K562 (cell line): Measurements from ENCODE around the gene TULP1. TPM values are rescaled to one million over a fixed set of nuclear protein-coding genes. Genes with fewer than 3 reads are reported as not detected.
A peak's percentile ranks its signal among the peaks of the same experiment; 100 is the strongest.

Source experiments
- BDP1 ChIP-seq: IDR thresholded peaks from 3 replicates; pipeline ENCODE4 v1.6.1; 2011; ENCODE audit not compliant: insufficient read length, insufficient read depth
- CXXC5 ChIP-seq: fragments of 250-450 bp; sonication (Bioruptor Pico); IDR thresholded peaks from 2 replicates; pipeline ENCODE4 v1.8.0; 2022; ENCODE audit warnings: inconsistent platforms, mild to moderate bottlenecking, moderate library complexity
- KAT7 ChIP-seq: sonication (generic); formaldehyde crosslinking; IDR thresholded peaks from 2 replicates; pipeline ENCODE4 v1.8.0; 2022; ENCODE audit warnings: missing genetic modification reagents, mild to moderate bottlenecking, borderline replicate concordance
- KLF1 ChIP-seq: fragments of 450-650 bp; IDR thresholded peaks from 2 replicates; pipeline ENCODE4 v1.6.1; 2016; ENCODE audit warnings: missing genetic modification characterization, missing compliant biosample characterization
- KLF13 ChIP-seq: fragments of 450-650 bp; IDR thresholded peaks from 2 replicates; pipeline ENCODE4 v1.6.1; 2016; ENCODE audit warnings: missing genetic modification characterization, low read depth, mild to moderate bottlenecking, missing compliant biosample characterization, moderate library complexity, borderline replicate concordance
- PHF20 ChIP-seq: fragments of 450-650 bp; IDR thresholded peaks from 2 replicates; pipeline ENCODE4 v1.6.1; 2018; ENCODE audit not compliant: partially characterized antibody
- PML ChIP-seq: IDR thresholded peaks from 2 replicates; pipeline ENCODE4 v1.6.1; 2012; ENCODE audit warnings: low read length, inconsistent platforms
- SREBF2 ChIP-seq: sonication (generic); formaldehyde crosslinking; IDR thresholded peaks from 2 replicates; pipeline ENCODE4 v1.4.0; 2020; ENCODE audit warnings: mild to moderate bottlenecking, missing genetic modification reagents
- TCF7L2 ChIP-seq: fragments of 150-350 bp; IDR thresholded peaks from 2 replicates; pipeline ENCODE4 v1.6.1; 2016; ENCODE audit warnings: low read depth, mild to moderate bottlenecking, low read length, moderate library complexity
- polyA plus RNA-seq, 8 experiments: library from polyadenylated mRNA; depleted of rRNA in 4 of 8; stranded (reverse) in 5 of 8; unstranded in 3 of 8; fragments of >200 nt; fragmentation: Nextera tagmentation in 2 of 8; fragmentation: Illumina TruSeq in 1 of 8; extraction: Ambion mirVana in 2 of 8; extraction: Trizol in 1 of 8; gene quantifications; 2 replicates each; pipeline versions ENCODE4 v1.2.1 to v1.2.3, GENCODE V29; 2011 to 2014; ENCODE audit warnings: inconsistent platforms in 1 of 8, missing spikeins in 1 of 8
- total RNA-seq, 7 experiments: library from RNA; depleted of rRNA in 6 of 7; stranded (reverse); fragments of >200 nt in 6 of 7; fragmentation: Illumina TruSeq in 2 of 7; extraction: Trizol in 2 of 7; gene quantifications; 2 replicates each; pipeline versions ENCODE4 v1.2.1 to v1.2.3, GENCODE V29; 2011 to 2021; ENCODE audit warnings: low replicate concordance in 1 of 7
- TF ChIP-seq, protein P1 (sequence below): sonication (generic); formaldehyde crosslinking; IDR thresholded peaks from 2 replicates; pipeline ENCODE4 v1.8.0; 2022; ENCODE audit warnings: mild to moderate bottlenecking, missing genetic modification reagents
- TF ChIP-seq, protein P2 (sequence below): sonication (generic); formaldehyde crosslinking; IDR thresholded peaks from 2 replicates; pipeline ENCODE4 v1.8.0; 2023; ENCODE audit warnings: mild to moderate bottlenecking, missing genetic modification reagents
- TF ChIP-seq, protein P3 (sequence below): fragments of 150-350 bp; IDR thresholded peaks from 2 replicates; pipeline ENCODE4 v1.6.1; 2014; ENCODE audit warnings: low read depth, mild to moderate bottlenecking, low read length, borderline replicate concordance
- TF ChIP-seq, protein P4 (sequence below): fragments of 450-650 bp; IDR thresholded peaks from 2 replicates; pipeline ENCODE4 v1.6.1; 2016; ENCODE audit warnings: mild to moderate bottlenecking

The TULP1 gene
- total and polyA plus RNA-seq, 9 of the 15 experiments (the other 6 are each of a cell fraction or from before 2014, with no cell fraction given), result 0.06 to 0.17 (median 0.09) TPM; not detected in 6

DNA sequence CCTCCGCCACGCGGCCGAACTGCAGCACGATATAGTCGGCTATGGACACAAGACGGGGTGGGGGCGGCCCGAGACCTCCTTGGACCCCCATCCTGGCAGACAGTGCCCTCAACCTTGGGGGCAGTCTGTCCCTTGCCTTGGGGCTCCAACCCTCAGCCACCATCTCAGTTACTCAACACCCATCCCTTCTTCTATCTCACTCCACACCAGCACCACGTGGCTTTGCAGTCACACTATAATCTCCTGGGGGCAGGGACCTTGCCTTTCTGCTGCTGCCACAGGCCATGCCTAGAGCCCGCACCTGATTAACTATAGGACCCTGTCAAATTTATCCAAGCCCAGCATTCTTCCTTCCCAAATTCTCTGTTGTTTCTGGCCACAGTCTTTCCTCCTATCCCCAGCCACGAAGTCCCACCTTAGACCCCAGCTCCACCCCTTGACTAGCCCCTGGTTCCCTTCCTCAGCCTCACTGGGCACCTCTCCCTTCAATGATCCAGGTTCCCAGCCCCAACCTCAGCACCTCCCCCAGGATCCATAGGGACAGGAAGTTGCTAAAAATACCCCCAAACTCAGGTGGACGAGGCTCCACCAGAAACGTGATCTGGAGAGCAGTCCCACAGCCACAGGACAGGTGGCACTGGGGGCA lies 14.2 kb downstream of the TULP1 start (continued):
- TF ChIP-seq, protein P1, sequence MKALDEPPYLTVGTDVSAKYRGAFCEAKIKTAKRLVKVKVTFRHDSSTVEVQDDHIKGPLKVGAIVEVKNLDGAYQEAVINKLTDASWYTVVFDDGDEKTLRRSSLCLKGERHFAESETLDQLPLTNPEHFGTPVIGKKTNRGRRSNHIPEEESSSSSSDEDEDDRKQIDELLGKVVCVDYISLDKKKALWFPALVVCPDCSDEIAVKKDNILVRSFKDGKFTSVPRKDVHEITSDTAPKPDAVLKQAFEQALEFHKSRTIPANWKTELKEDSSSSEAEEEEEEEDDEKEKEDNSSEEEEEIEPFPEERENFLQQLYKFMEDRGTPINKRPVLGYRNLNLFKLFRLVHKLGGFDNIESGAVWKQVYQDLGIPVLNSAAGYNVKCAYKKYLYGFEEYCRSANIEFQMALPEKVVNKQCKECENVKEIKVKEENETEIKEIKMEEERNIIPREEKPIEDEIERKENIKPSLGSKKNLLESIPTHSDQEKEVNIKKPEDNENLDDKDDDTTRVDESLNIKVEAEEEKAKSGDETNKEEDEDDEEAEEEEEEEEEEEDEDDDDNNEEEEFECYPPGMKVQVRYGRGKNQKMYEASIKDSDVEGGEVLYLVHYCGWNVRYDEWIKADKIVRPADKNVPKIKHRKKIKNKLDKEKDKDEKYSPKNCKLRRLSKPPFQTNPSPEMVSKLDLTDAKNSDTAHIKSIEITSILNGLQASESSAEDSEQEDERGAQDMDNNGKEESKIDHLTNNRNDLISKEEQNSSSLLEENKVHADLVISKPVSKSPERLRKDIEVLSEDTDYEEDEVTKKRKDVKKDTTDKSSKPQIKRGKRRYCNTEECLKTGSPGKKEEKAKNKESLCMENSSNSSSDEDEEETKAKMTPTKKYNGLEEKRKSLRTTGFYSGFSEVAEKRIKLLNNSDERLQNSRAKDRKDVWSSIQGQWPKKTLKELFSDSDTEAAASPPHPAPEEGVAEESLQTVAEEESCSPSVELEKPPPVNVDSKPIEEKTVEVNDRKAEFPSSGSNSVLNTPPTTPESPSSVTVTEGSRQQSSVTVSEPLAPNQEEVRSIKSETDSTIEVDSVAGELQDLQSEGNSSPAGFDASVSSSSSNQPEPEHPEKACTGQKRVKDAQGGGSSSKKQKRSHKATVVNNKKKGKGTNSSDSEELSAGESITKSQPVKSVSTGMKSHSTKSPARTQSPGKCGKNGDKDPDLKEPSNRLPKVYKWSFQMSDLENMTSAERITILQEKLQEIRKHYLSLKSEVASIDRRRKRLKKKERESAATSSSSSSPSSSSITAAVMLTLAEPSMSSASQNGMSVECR (CRISPR knock-in tag), result peak; percentile 37; the same call in 1 of the 2 replicates
- peak; percentile 51 for TF ChIP-seq KAT7
- no peak for TF ChIP-seq PML
- TF ChIP-seq, protein P2, sequence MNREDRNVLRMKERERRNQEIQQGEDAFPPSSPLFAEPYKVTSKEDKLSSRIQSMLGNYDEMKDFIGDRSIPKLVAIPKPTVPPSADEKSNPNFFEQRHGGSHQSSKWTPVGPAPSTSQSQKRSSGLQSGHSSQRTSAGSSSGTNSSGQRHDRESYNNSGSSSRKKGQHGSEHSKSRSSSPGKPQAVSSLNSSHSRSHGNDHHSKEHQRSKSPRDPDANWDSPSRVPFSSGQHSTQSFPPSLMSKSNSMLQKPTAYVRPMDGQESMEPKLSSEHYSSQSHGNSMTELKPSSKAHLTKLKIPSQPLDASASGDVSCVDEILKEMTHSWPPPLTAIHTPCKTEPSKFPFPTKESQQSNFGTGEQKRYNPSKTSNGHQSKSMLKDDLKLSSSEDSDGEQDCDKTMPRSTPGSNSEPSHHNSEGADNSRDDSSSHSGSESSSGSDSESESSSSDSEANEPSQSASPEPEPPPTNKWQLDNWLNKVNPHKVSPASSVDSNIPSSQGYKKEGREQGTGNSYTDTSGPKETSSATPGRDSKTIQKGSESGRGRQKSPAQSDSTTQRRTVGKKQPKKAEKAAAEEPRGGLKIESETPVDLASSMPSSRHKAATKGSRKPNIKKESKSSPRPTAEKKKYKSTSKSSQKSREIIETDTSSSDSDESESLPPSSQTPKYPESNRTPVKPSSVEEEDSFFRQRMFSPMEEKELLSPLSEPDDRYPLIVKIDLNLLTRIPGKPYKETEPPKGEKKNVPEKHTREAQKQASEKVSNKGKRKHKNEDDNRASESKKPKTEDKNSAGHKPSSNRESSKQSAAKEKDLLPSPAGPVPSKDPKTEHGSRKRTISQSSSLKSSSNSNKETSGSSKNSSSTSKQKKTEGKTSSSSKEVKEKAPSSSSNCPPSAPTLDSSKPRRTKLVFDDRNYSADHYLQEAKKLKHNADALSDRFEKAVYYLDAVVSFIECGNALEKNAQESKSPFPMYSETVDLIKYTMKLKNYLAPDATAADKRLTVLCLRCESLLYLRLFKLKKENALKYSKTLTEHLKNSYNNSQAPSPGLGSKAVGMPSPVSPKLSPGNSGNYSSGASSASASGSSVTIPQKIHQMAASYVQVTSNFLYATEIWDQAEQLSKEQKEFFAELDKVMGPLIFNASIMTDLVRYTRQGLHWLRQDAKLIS (CRISPR knock-in tag), result no peak
- TF ChIP-seq, protein P3, sequence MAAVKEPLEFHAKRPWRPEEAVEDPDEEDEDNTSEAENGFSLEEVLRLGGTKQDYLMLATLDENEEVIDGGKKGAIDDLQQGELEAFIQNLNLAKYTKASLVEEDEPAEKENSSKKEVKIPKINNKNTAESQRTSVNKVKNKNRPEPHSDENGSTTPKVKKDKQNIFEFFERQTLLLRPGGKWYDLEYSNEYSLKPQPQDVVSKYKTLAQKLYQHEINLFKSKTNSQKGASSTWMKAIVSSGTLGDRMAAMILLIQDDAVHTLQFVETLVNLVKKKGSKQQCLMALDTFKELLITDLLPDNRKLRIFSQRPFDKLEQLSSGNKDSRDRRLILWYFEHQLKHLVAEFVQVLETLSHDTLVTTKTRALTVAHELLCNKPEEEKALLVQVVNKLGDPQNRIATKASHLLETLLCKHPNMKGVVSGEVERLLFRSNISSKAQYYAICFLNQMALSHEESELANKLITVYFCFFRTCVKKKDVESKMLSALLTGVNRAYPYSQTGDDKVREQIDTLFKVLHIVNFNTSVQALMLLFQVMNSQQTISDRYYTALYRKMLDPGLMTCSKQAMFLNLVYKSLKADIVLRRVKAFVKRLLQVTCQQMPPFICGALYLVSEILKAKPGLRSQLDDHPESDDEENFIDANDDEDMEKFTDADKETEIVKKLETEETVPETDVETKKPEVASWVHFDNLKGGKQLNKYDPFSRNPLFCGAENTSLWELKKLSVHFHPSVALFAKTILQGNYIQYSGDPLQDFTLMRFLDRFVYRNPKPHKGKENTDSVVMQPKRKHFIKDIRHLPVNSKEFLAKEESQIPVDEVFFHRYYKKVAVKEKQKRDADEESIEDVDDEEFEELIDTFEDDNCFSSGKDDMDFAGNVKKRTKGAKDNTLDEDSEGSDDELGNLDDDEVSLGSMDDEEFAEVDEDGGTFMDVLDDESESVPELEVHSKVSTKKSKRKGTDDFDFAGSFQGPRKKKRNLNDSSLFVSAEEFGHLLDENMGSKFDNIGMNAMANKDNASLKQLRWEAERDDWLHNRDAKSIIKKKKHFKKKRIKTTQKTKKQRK, result no peak
- no peak for TF ChIP-seq SREBF2 (CRISPR knock-in tag)
- no peak for TF ChIP-seq CXXC5 (CRISPR knock-in tag)
- no peak for TF ChIP-seq TCF7L2
- TF ChIP-seq BDP1, result no peak
- TF ChIP-seq, protein P4, sequence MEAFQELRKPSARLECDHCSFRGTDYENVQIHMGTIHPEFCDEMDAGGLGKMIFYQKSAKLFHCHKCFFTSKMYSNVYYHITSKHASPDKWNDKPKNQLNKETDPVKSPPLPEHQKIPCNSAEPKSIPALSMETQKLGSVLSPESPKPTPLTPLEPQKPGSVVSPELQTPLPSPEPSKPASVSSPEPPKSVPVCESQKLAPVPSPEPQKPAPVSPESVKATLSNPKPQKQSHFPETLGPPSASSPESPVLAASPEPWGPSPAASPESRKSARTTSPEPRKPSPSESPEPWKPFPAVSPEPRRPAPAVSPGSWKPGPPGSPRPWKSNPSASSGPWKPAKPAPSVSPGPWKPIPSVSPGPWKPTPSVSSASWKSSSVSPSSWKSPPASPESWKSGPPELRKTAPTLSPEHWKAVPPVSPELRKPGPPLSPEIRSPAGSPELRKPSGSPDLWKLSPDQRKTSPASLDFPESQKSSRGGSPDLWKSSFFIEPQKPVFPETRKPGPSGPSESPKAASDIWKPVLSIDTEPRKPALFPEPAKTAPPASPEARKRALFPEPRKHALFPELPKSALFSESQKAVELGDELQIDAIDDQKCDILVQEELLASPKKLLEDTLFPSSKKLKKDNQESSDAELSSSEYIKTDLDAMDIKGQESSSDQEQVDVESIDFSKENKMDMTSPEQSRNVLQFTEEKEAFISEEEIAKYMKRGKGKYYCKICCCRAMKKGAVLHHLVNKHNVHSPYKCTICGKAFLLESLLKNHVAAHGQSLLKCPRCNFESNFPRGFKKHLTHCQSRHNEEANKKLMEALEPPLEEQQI, result no peak
- TF ChIP-seq KLF1 (tag), result no peak
- TF ChIP-seq KLF13 (tag), result no peak
- no peak for TF ChIP-seq PHF20
